Ovary (tissue), 9 donors: ENCODE results near the gene ZNF23. TPM values are rescaled to one million over a fixed set of nuclear protein-coding genes. Genes with fewer than 3 reads are reported as not detected.

Experiments used
- DNase-seq, 5 donors: peaks; one replicate each; pipeline ENCODE4 v3.0.0-alpha.2; 2019 to 2020
- H3K27ac ChIP-seq, 2 donors: fragments of 200-600 bp; one replicate each; pipeline versions ENCODE4 v1.5.1 to v1.8.0; 2019 to 2022
- H3K27me3 ChIP-seq: fragments of 200-600 bp; one replicate; pipeline ENCODE4 v1.8.0; 2022
- H3K36me3 ChIP-seq: fragments of 200-600 bp; sonication (generic); one replicate; pipeline ENCODE4 v1.5.1; 2019
- H3K4me1 ChIP-seq: one replicate; pipeline ENCODE4 v1.8.1; 2013; ENCODE audit warnings: mild to moderate bottlenecking, moderate library complexity; ENCODE audit not compliant: insufficient read depth
- H3K4me3 ChIP-seq: fragments of 200-600 bp; sonication (generic); one replicate; pipeline ENCODE4 v1.5.1; 2017
- H3K9me3 ChIP-seq, 2 donors: fragments of 200-600 bp in 1 of 2; sonication (generic) in 1 of 2; one replicate each; pipeline versions ENCODE4 v1.5.1 to v1.8.1; 2013 to 2019; ENCODE audit warnings: mild to moderate bottlenecking in 1 of 2, moderate library complexity in 1 of 2
- EP300 ChIP-seq: sonication (generic); formaldehyde crosslinking; IDR thresholded peaks from one replicate; pipeline ENCODE4 v1.6.1; 2017; ENCODE audit warnings: antibody characterized with exemption
- POLR2A ChIP-seq: fragments of 450-650 bp; IDR thresholded peaks from one replicate; pipeline ENCODE4 v1.6.1; 2017; ENCODE audit warnings: antibody characterized with exemption, mild to moderate bottlenecking, moderate library complexity
- WGBS, 3 donors: extraction: QIAGEN DNeasy Blood & Tissue Kit in 1 of 3; methylation state at CpG; one replicate each; pipeline versions ENCODE4 v1.1.5 to v1.1.7; 2013 to 2017; 5-methylcytosine and 5-hydroxymethylcytosine counted together
- intact Hi-C, 4 donors: fragments of 100-400 bp; cut with DNase I; formaldehyde crosslinking; loops; one replicate each; pipeline versions ENCODE4 v1.11.0 to v1.15.1; 2022 to 2023
- polyA plus RNA-seq, 2 donors: library from polyadenylated mRNA; stranded (reverse); fragments of 200-250 nt in 1 of 2; fragments of 350-450 nt in 1 of 2; fragmentation: Illumina TruSeq in 1 of 2; extraction: RNeasy Lipid Tissue Mini Kit (QIAGEN cat#74804) in 1 of 2; gene quantifications; one replicate each; pipeline ENCODE4 v1.2.3, GENCODE V29; 2013 to 2014
- total RNA-seq, 7 donors: library from RNA; depleted of rRNA in 2 of 7; stranded (reverse); fragments of >200 nt in 2 of 7; fragmentation: NEBNext Ultra II Directional in 3 of 7; extraction: Animal tissue kit (Norgen Biotek cat#: 25700) in 3 of 7; gene quantifications; one replicate each; pipeline versions ENCODE4 v1.1.0 to v1.2.4, GENCODE V29; 2016 to 2023
- TF ChIP-seq, protein P1 (sequence below), 3 donors: fragments of 450-650 bp in 2 of 3; fragments of 200-600 bp in 1 of 3; IDR thresholded peaks; one replicate each; pipeline versions ENCODE4 v1.5.1 to v1.8.0; 2016 to 2022; ENCODE audit warnings: antibody characterized with exemption in 3 of 3, mild to moderate bottlenecking in 1 of 3
- donor health status: DM: no; HTN: no; CAD: no; lungs with moderate emphysema.
- donor health status: DM: no; HTN: no; CAD: no.
- donor health status: Bipolar disorder and iron deficiency.
- donor health status: DM: yes; HTN: yes; CAD: no.
- donor health status: DM: no; HTN: no; CAD: no.
- donor health status: DM: yes; HTN: yes; CAD: no.

The ZNF23 gene
- total and polyA plus RNA-seq, 9 donors, result 5.4 to 10.8 (median 8.9) TPM

DNA sequence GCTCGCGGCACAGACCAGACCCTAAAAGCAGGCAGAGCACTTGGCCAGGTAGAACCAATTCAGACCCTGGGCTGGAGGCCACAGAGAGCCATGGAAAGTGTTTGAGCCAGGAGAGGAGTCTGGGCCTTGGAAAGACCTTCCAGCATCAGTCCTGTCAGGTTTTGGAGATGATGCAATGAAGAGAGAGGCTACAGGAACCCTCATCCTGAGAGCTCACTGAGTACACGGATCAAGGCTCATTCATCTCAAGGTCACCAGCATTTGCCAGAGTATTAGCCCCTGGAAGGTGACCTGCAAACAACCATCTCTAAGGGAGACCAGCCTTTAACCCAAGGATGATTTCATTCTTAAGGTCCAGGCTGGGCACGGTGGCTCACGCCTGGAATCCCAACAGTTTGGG, 48.0 kb downstream of the ZNF23 start:
- 74 to 82% (median 78%) methylated on average over 5 of the region's 5 CpGs for WGBS, 3 donors
- Histone ChIP-seq H3K27me3 (no peaks in the 10 kb centered on the region), H3K9me3 (no peaks in the 10 kb centered on the region), H3K36me3 (no peaks in the 10 kb centered on the region), H3K4me3 (no peak overlapping the region), H3K4me1 (peaks cover under 1% of the 10 kb centered on the region), H3K27ac (no peak overlapping the region)
- no peak for DNase-seq
- TF ChIP-seq POLR2A (no peak), EP300 (no peak)
- TF ChIP-seq, protein P1, sequence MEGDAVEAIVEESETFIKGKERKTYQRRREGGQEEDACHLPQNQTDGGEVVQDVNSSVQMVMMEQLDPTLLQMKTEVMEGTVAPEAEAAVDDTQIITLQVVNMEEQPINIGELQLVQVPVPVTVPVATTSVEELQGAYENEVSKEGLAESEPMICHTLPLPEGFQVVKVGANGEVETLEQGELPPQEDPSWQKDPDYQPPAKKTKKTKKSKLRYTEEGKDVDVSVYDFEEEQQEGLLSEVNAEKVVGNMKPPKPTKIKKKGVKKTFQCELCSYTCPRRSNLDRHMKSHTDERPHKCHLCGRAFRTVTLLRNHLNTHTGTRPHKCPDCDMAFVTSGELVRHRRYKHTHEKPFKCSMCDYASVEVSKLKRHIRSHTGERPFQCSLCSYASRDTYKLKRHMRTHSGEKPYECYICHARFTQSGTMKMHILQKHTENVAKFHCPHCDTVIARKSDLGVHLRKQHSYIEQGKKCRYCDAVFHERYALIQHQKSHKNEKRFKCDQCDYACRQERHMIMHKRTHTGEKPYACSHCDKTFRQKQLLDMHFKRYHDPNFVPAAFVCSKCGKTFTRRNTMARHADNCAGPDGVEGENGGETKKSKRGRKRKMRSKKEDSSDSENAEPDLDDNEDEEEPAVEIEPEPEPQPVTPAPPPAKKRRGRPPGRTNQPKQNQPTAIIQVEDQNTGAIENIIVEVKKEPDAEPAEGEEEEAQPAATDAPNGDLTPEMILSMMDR (IDR thresholded peaks at IDR 0.05), result no peak
- intact Hi-C loops, result loop anchor here in 3 of 4 donors (5.0 to 10.0 kb wide), 2 partner anchors 88 to 201 kb away; no protein-coding TSS in a partner anchor

- H3K27ac ChIP-seq, result no peak overlapping the region
- 56 to 64% (median 59%) methylated on average over 4 of the region's 4 CpGs for WGBS, 3 donors
- no peak for DNase-seq
- no peaks in the 10 kb centered on the region for H3K27me3 ChIP-seq
- no peaks in the 10 kb centered on the region for H3K9me3 ChIP-seq
- TF ChIP-seq, protein P1 (IDR thresholded peaks at IDR 0.05), result no peak
- TF ChIP-seq POLR2A (no peak), EP300 (no peak)
- peaks cover 3% of the 10 kb centered on the region for H3K4me1 ChIP-seq
- H3K4me3 ChIP-seq, result no peak overlapping the region
- no peaks in the 10 kb centered on the region for H3K36me3 ChIP-seq
- intact Hi-C loops, result loop anchor here (2.0 to 10.0 kb wide), 3 partner anchors 89 to 201 kb away; no protein-coding TSS in a partner anchor
Measured at GRCh38 chr16:71413341-71413740, 48.7 kb downstream of the ZNF23 start.

- peaks cover 3% of the 10 kb centered on the region for H3K4me1 ChIP-seq
- WGBS, 3 donors, result 7 to 8% (median 8%) methylated on average over 24 of the region's 24 CpGs
- H3K9me3 ChIP-seq, result no peaks in the 10 kb centered on the region
- H3K4me3 ChIP-seq, result no peak overlapping the region
- intact Hi-C loops, result loop anchor here (2.0 to 10.0 kb wide), 3 partner anchors 90 to 202 kb away; no protein-coding TSS in a partner anchor
- TF ChIP-seq, protein P1 (IDR thresholded peaks at IDR 0.05), result peak; percentile 63 to 85 (median 65)
- no peak for TF ChIP-seq POLR2A
- H3K27me3 ChIP-seq, result no peaks in the 10 kb centered on the region
- no peak overlapping the region for H3K27ac ChIP-seq
- DNase-seq, result peak; percentile 45 to 71 (median 62)
- H3K36me3 ChIP-seq, result no peaks in the 10 kb centered on the region
Measured at GRCh38 chr16:71412270-71413160, 49.5 kb downstream of the ZNF23 start.

- Histone ChIP-seq H3K9me3 (no peaks in the 10 kb centered on the region), H3K4me3 (no peak overlapping the region), H3K4me1 (peaks cover 3% of the 10 kb centered on the region), H3K27me3 (no peaks in the 10 kb centered on the region), H3K36me3 (no peaks in the 10 kb centered on the region), H3K27ac (no peak overlapping the region)
- WGBS, 3 donors, result 91 to 95% (median 91%) methylated on average over 5 of the region's 5 CpGs
- TF ChIP-seq, protein P1 (IDR thresholded peaks at IDR 0.05), result no peak
- TF ChIP-seq POLR2A (no peak), EP300 (no peak)
- no peak for DNase-seq
- intact Hi-C loops, result loop anchor here in 3 of 4 donors (5.0 to 10.0 kb wide), 2 partner anchors 92 to 205 kb away; no protein-coding TSS in a partner anchor
Measured at GRCh38 chr16:71410146-71410545, 51.9 kb downstream of the ZNF23 start.
